GM18873 (cell line): ENCODE results near the gene ACTL10.

Experiments used
- ATAC-seq: cut with Tn5 transposase; IDR thresholded peaks from one replicate; pipeline ENCODE4 v1.9.1; 2021; ENCODE audit warnings: mild to moderate bottlenecking, moderate library complexity, moderate number of reproducible peaks; ENCODE audit not compliant: unreplicated experiment, low FRiP score

ACTL10 gene

DNA sequence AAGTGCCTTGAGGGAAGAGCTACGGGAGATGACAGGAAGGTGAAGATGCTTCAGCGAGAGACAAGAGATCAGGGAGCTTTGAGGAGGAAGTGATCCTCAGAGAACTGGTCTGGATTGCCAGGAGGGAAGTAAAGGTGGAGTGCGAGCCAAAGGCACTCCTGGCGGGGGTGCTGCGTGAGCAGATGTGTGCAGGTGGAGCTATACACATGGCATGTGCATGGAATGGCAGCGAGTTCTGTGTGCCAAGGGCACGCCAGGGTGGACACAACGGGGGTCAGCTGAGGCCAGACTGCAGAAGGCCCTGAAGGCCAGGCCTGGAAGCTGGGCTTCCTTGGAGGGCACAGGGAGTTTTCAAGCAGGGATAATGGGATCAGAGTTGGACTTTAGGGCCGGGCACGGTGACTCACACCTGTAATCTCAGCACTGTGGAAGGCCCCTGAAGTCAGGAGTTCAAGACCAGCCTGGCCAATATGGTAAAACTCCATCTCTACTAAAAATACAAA, 47.2 kb downstream of the ACTL10 start:
- ATAC-seq = no peak

DNA sequence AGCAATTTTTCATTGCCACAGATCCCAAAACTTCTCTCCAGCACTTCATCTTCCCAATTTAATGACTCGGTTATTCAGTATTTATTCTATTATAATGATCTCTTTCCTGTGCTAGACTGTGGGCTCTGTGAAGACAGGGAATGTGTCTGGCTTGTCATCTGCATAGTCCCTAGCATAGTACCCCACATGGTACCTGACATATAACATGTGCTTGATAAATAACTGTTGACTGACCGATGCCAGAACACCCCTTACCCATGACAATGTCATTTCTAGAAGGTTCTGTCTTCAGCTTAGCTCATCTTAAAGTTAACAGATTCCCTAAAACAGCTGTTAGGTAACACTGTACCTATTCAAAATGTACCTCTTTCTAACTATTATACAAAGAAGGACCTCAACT, 49.8 kb downstream of the ACTL10 start:
- no peak for ATAC-seq
